A549 (cell line): ENCODE results near the gene CXCR5.

Experiments
- EP300 ChIP-seq, 2 experiments: fragments of >200 bp; sonication (Bioruptor Twin); formaldehyde crosslinking; IDR thresholded peaks; 2 replicates in 1 of 2; 3 replicates in 1 of 2; pipeline ENCODE4 v1.6.1; 2016 to 2017
- POLR2A ChIP-seq: IDR thresholded peaks from 2 replicates; pipeline ENCODE4 v1.6.1; 2012; ENCODE audit warnings: mild to moderate bottlenecking, low read length
- RCOR1 ChIP-seq: fragments of 150-350 bp; IDR thresholded peaks from 2 replicates; pipeline ENCODE4 v1.6.1; 2014; ENCODE audit warnings: antibody characterized with exemption, low read length, low read depth
- ZFP36 ChIP-seq: fragments of 450-650 bp; IDR thresholded peaks from 2 replicates; pipeline ENCODE4 v1.6.1; 2014; ENCODE audit warnings: borderline replicate concordance; ENCODE audit not compliant: partially characterized antibody
- ZNF302 ChIP-seq: fragments of 250-450 bp; sonication (Bioruptor Pico); IDR thresholded peaks from 2 replicates; pipeline ENCODE4 v1.9.0; 2021; ENCODE audit warnings: inconsistent platforms, mild to moderate bottlenecking, moderate library complexity
- TF ChIP-seq, protein P1 (sequence below): fragments of >200 bp; sonication (Bioruptor Twin); formaldehyde crosslinking; IDR thresholded peaks from 3 replicates; pipeline ENCODE4 v1.5.1; 2016
- TF ChIP-seq, protein P2 (sequence below): fragments of 200-600 bp; sonication (generic); IDR thresholded peaks from 2 replicates; pipeline ENCODE4 v1.6.1; 2016; ENCODE audit warnings: antibody characterized with exemption, mild to moderate bottlenecking, moderate library complexity

DNA sequence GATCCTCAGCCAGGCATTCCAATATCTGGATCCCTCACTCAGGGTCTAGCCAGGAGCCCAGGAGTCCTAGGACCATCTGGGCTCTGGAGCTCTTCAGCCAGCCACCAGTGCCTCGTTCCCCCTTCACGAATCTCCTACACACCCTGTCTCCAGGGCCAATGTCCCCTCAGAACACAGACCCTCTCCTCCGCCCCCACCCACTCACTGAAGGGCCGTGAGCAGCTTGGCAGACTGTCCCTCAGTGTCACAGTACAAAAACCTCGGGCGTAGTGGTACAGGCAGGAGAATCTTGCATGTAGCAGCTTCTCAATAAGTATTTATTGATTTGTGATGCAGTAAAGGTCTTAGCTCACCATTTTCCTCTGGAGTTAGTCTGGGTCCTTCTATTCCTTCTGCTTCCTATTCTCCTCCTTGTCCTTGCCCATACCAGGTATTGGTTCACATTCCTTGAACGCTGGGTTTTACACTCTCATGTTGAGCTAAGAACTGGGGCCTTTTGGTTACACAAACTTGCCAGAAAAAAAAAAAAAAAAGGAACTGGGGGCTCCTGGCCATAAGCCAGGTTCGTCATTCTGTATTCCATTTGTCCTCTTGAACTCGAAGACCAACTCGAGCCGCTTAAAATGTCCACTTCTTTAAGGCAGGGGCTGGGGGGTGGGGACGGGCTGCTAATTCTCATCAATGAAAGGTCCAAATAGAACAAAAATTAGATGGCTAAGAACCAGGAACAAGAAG, 2.3 kb downstream of the CXCR5 start:
- TF ChIP-seq, protein P1, sequence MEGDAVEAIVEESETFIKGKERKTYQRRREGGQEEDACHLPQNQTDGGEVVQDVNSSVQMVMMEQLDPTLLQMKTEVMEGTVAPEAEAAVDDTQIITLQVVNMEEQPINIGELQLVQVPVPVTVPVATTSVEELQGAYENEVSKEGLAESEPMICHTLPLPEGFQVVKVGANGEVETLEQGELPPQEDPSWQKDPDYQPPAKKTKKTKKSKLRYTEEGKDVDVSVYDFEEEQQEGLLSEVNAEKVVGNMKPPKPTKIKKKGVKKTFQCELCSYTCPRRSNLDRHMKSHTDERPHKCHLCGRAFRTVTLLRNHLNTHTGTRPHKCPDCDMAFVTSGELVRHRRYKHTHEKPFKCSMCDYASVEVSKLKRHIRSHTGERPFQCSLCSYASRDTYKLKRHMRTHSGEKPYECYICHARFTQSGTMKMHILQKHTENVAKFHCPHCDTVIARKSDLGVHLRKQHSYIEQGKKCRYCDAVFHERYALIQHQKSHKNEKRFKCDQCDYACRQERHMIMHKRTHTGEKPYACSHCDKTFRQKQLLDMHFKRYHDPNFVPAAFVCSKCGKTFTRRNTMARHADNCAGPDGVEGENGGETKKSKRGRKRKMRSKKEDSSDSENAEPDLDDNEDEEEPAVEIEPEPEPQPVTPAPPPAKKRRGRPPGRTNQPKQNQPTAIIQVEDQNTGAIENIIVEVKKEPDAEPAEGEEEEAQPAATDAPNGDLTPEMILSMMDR, result no peak
- TF ChIP-seq RCOR1 (no peak), ZNF302 (CRISPR knock-in tag) (no peak), ZFP36 (no peak), POLR2A (no peak), EP300 (IDR thresholded peaks at IDR 0.05) (no peak)
- TF ChIP-seq, protein P2, sequence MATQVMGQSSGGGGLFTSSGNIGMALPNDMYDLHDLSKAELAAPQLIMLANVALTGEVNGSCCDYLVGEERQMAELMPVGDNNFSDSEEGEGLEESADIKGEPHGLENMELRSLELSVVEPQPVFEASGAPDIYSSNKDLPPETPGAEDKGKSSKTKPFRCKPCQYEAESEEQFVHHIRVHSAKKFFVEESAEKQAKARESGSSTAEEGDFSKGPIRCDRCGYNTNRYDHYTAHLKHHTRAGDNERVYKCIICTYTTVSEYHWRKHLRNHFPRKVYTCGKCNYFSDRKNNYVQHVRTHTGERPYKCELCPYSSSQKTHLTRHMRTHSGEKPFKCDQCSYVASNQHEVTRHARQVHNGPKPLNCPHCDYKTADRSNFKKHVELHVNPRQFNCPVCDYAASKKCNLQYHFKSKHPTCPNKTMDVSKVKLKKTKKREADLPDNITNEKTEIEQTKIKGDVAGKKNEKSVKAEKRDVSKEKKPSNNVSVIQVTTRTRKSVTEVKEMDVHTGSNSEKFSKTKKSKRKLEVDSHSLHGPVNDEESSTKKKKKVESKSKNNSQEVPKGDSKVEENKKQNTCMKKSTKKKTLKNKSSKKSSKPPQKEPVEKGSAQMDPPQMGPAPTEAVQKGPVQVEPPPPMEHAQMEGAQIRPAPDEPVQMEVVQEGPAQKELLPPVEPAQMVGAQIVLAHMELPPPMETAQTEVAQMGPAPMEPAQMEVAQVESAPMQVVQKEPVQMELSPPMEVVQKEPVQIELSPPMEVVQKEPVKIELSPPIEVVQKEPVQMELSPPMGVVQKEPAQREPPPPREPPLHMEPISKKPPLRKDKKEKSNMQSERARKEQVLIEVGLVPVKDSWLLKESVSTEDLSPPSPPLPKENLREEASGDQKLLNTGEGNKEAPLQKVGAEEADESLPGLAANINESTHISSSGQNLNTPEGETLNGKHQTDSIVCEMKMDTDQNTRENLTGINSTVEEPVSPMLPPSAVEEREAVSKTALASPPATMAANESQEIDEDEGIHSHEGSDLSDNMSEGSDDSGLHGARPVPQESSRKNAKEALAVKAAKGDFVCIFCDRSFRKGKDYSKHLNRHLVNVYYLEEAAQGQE, result no peak
